BJ (cell line): ENCODE data around the gene ZNF189. TPM values are rescaled to one million over a fixed set of nuclear protein-coding genes. Genes with fewer than 3 reads are reported as not detected.

Experiments used
- CTCF ChIA-PET: fragments of 350-600 bp; formaldehyde crosslinking; extraction: SDS; loops from one replicate; lab custom pipeline; 2021; ENCODE audit warnings: antibody characterized with exemption, inconsistent platforms; lab: Yijun Ruan, JAX
- POLR2A ChIA-PET: fragments of 300-600 bp; sonication (Branson Sonifier 250); formaldehyde crosslinking; extraction: SDS; loops from one replicate; lab custom pipeline; 2021; ENCODE audit warnings: antibody characterized with exemption; lab: Charles Lee
- DNase-seq: peaks from one replicate; pipeline ENCODE4 v3.0.0-alpha.2; 2011; ENCODE audit warnings: low read depth
- H3K27me3 ChIP-seq: 2 replicates; pipeline ENCODE4 v1.6.0; 2011; ENCODE audit warnings: low read length; ENCODE audit not compliant: control insufficient read depth, insufficient read depth
- H3K36me3 ChIP-seq: 2 replicates; pipeline ENCODE4 v1.5.1; 2011; ENCODE audit warnings: low read length; ENCODE audit not compliant: control insufficient read depth, insufficient read depth
- H3K4me3 ChIP-seq: 2 replicates; pipeline ENCODE4 v1.5.1; 2011; ENCODE audit warnings: low read depth, mild to moderate bottlenecking, control low read depth, low read length
- polyA plus RNA-seq: library from polyadenylated mRNA; depleted of rRNA; stranded (reverse); fragments of >200 nt; gene quantifications from 2 replicates; pipeline ENCODE4 v1.2.3, GENCODE V29; 2011
- TF ChIP-seq, protein P1 (sequence below): IDR thresholded peaks from 2 replicates; pipeline ENCODE4 v1.5.1; 2011; ENCODE audit warnings: low read depth, mild to moderate bottlenecking, control low read depth, inconsistent platforms, low read length, moderate library complexity; ENCODE audit not compliant: insufficient read depth

ZNF189 gene
- polyA plus RNA-seq, 1 experiment, result 3.1 TPM

GRCh38 chr9:101365181-101365580 lies 33.5 kb upstream of the ZNF189 start:
- POLR2A ChIA-PET, result no interaction called here
- CTCF ChIA-PET, result interaction anchor here (0.6 kb wide), 1 partner anchor 54 kb away, joined by 3 read pairs; no protein-coding TSS in a partner anchor
- Histone ChIP-seq H3K4me3 (no peak overlapping the region), H3K36me3 (no peaks in the 10 kb centered on the region), H3K27me3 (no peaks in the 10 kb centered on the region)
- TF ChIP-seq, protein P1, sequence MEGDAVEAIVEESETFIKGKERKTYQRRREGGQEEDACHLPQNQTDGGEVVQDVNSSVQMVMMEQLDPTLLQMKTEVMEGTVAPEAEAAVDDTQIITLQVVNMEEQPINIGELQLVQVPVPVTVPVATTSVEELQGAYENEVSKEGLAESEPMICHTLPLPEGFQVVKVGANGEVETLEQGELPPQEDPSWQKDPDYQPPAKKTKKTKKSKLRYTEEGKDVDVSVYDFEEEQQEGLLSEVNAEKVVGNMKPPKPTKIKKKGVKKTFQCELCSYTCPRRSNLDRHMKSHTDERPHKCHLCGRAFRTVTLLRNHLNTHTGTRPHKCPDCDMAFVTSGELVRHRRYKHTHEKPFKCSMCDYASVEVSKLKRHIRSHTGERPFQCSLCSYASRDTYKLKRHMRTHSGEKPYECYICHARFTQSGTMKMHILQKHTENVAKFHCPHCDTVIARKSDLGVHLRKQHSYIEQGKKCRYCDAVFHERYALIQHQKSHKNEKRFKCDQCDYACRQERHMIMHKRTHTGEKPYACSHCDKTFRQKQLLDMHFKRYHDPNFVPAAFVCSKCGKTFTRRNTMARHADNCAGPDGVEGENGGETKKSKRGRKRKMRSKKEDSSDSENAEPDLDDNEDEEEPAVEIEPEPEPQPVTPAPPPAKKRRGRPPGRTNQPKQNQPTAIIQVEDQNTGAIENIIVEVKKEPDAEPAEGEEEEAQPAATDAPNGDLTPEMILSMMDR, result no peak
- DNase-seq, result peak; percentile 4

- POLR2A ChIA-PET, result no interaction called here
Measured at GRCh38 chr9:101366038-101366756, 32.5 kb upstream of the ZNF189 start.

DNA sequence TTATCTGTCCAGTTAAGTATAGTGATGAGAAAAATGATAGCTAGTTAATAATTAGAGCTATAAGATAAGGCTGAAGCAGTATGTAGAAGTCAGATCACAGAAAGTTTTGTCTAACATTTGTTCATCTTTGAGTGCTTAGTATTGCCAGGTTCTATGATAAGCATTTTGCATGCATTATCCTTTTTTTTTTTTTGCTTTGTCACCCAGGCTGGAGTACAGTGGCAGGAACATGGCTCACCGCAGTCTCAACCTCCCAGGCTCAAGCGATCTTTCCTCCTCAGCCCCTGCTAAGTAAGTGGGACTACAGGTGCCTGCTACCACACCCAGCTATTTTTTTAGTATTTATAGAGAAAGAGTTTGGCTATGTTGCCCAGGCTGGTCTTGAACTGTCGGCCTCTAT lies 31.3 kb upstream of the ZNF189 start:
- ChIA-PET POLR2A (no interaction called here), CTCF (interaction anchor here (0.6 to 1.4 kb wide), 2 partner anchors 16 to 21 kb away, joined by 3 to 4 read pairs; no protein-coding TSS in a partner anchor)
- Histone ChIP-seq H3K36me3 (no peaks in the 10 kb centered on the region), H3K27me3 (no peaks in the 10 kb centered on the region), H3K4me3 (no peak overlapping the region)
- TF ChIP-seq, protein P1, result no peak
- no peak for DNase-seq

More at GRCh38 chr9:101366038-101366756, 32.5 kb upstream of the ZNF189 start:
- Histone ChIP-seq H3K4me3 (no peak overlapping the region), H3K36me3 (no peaks in the 10 kb centered on the region), H3K27me3 (no peaks in the 10 kb centered on the region)
- CTCF ChIA-PET, result interaction anchor here (1.4 kb wide), 1 partner anchor 22 kb away, joined by 3 read pairs; no protein-coding TSS in a partner anchor
- TF ChIP-seq, protein P1, result no peak
- DNase-seq, result peak; percentile 7

DNA sequence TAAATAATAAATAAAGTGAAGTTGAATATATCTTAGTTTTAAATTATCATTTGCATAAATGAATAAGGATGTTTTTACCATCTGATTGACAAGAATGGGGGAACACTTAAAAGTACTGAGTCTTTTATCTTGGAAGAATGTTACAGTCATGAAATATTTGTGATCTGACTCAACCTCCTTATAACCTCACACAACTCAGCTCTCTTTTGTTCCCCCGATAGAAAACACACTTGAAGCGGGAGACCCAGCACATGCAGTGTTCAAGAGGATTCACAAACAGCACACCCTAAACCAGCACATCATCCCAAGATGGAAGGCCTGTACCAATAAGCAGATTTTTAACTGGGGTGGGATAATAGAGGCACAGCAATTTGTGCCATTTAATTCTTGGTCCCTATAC lies 29.4 kb upstream of the ZNF189 start:
- H3K36me3 ChIP-seq, result no peaks in the 10 kb centered on the region
- TF ChIP-seq, protein P1, result no peak
- ChIA-PET CTCF (interaction anchor here (1.7 to 2.6 kb wide), 2 partner anchors 17 to 19 kb away, joined by 4 to 9 read pairs; no protein-coding TSS in a partner anchor), POLR2A (no interaction called here)
- no peak for DNase-seq
- H3K27me3 ChIP-seq, result no peaks in the 10 kb centered on the region
- no peak overlapping the region for H3K4me3 ChIP-seq

- DNase-seq, result no peak
- H3K27me3 ChIP-seq, result no peaks in the 10 kb centered on the region
- TF ChIP-seq, protein P1, result no peak
- H3K36me3 ChIP-seq, result no peaks in the 10 kb centered on the region
- H3K4me3 ChIP-seq, result no peak overlapping the region
- POLR2A ChIA-PET, result no interaction called here
- CTCF ChIA-PET, result interaction anchor here (1.1 to 2.6 kb wide), 3 partner anchors 16 to 58 kb away, joined by 4 to 9 read pairs (median 6); no protein-coding TSS in a partner anchor
Measured at GRCh38 chr9:101369884-101370531, 28.6 kb upstream of the ZNF189 start.
